Measurements from ENCODE around the gene ACTL8. TPM values are rescaled to one million over a fixed set of nuclear protein-coding genes. Genes with fewer than 3 reads are reported as not detected.

Gene ACTL8
- 0.15 TPM in 1 of 2 replicates, not detected in the other for total RNA-seq

DNA sequence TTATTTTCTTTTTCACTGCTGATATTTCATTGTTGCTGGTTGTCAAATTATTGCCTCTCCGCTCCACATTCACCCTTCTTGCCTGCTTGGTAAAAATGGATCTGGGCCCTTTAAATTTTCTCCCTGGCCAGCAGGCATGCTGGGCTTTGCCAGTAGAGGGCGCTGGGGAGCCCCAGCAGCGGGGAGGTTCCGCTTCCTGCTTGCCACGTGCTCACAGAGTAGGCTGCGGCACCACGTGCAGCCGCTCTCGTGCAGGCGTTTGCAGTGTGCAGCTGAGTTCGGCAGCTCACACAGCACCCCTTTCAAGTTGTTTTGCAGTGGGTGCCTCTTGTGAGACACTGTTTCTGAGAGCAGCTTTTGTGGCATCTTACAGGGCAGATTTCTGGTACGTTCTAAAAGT is at the start of gene ACTL8:
ACTL8 (plus strand) TSS at position 214 of the 400 bp plus-strand sequence. CDS start 67,676 bp downstream, outside the sequence.

Other genes with a start within 250 kb of the ACTL8 start
- 17.2 and 35.1 TPM in 2 replicates for gene ARHGEF10L, start 215.6 kb upstream of the ACTL8 start, total RNA-seq